PC-9 (cell line): Measurements from ENCODE around the gene PRAMEF9.
"Not testable (repeated sequence)": the region's sequence is repeated elsewhere in the genome, so short reads cannot be mapped to it uniquely, and the experiment has no call there.

ENCODE experiments used
- EZH2 ChIP-seq: fragments of 200-600 bp; sonication (generic); IDR thresholded peaks from 2 replicates; pipeline ENCODE4 v1.8.0; 2017; ENCODE audit warnings: antibody characterized with exemption, low read depth
- TF ChIP-seq, protein P1 (sequence below): fragments of 200-600 bp; sonication (generic); conservative IDR thresholded peaks from 2 replicates; pipeline ENCODE4 v1.6.1; 2017; ENCODE audit warnings: mixed run types, antibody characterized with exemption, mild to moderate bottlenecking, moderate library complexity

DNA sequence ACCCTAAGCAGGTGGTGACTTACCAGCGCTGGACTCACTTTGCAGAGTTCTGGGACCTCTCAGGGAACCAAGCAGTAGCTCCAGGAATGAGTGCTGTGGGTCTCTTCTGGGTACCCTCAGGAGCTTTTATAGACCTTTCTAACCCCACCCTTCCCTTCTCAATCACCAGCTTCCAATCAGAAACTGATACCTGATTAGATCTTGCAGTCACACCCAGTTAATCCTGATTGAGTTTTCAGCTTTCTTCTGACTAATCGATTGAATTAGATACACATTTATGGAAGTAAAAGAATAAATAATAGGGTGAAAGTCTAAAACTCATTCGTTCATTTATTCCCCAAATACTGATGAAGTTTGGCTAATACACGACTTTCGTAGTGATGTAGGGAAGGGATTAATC is 29.7 kb downstream of the PRAMEF9 start, which contains the start of gene PRAMEF13:
- TF ChIP-seq, protein P1, sequence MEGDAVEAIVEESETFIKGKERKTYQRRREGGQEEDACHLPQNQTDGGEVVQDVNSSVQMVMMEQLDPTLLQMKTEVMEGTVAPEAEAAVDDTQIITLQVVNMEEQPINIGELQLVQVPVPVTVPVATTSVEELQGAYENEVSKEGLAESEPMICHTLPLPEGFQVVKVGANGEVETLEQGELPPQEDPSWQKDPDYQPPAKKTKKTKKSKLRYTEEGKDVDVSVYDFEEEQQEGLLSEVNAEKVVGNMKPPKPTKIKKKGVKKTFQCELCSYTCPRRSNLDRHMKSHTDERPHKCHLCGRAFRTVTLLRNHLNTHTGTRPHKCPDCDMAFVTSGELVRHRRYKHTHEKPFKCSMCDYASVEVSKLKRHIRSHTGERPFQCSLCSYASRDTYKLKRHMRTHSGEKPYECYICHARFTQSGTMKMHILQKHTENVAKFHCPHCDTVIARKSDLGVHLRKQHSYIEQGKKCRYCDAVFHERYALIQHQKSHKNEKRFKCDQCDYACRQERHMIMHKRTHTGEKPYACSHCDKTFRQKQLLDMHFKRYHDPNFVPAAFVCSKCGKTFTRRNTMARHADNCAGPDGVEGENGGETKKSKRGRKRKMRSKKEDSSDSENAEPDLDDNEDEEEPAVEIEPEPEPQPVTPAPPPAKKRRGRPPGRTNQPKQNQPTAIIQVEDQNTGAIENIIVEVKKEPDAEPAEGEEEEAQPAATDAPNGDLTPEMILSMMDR = not testable (repeated sequence)
- not testable (repeated sequence) for TF ChIP-seq EZH2
